ENCODE measurements around the gene GNAO1. TPM values are rescaled to one million over a fixed set of nuclear protein-coding genes. Genes with fewer than 3 reads are reported as not detected.

The GNAO1 gene
- total and polyA plus RNA-seq, 2 of the 13 experiments (the other 11 are each of a cell fraction or from before 2014, with no cell fraction given) = not detected

GRCh38 chr16:56357765-56358322 is 166.6 kb downstream of the GNAO1 start (continued):
- TF ChIP-seq ZIK1 (CRISPR knock-in tag; IDR thresholded peaks at IDR 0.05; ENCODE audit: borderline replicate concordance, low read depth) = peak; percentile 54; the same call in 1 of the 2 replicates
- TF ChIP-seq ZFP91 (CRISPR knock-in tag; IDR thresholded peaks at IDR 0.05; ENCODE audit: borderline replicate concordance) = peak; percentile 77; the same call in 1 of the 2 replicates
- TF ChIP-seq ATF5 (CRISPR knock-in tag; IDR thresholded peaks at IDR 0.05; ENCODE audit: low read depth) = no peak
- no peak for TF ChIP-seq HNRNPH1 (optimal IDR thresholded peaks at IDR 0.05; ENCODE audit: low read depth, low read length)
- TF ChIP-seq RXRB (CRISPR knock-in tag; IDR thresholded peaks at IDR 0.05; ENCODE audit: borderline replicate concordance) = no peak
- peak; percentile 82 for TF ChIP-seq MAX (IDR thresholded peaks at IDR 0.05)
- TF ChIP-seq ASH2L (IDR thresholded peaks at IDR 0.05; ENCODE audit: insufficient read length, low read depth, low read length) = no peak
- peak; percentile 96 for TF ChIP-seq XRCC5 (optimal IDR thresholded peaks at IDR 0.05; ENCODE audit: low read length)
- no peak for TF ChIP-seq NCOA2 (CRISPR knock-in tag; IDR thresholded peaks at IDR 0.05)
- TF ChIP-seq HNRNPL (IDR thresholded peaks at IDR 0.05; ENCODE audit: low read depth, low read length) = peak; percentile 92
- no peak for TF ChIP-seq RFX3 (CRISPR knock-in tag; IDR thresholded peaks at IDR 0.05)
- no peak for TF ChIP-seq EP300 (IDR thresholded peaks at IDR 0.05; ENCODE audit: low read depth in 2 of 2, low read length in 2 of 2)
- TF ChIP-seq EP300 (CRISPR knock-in tag; IDR thresholded peaks at IDR 0.05; ENCODE audit: borderline replicate concordance) = no peak
- no peak for TF ChIP-seq ISX (CRISPR knock-in tag; conservative IDR thresholded peaks at IDR 0.05)
- TF ChIP-seq KDM5A (IDR thresholded peaks at IDR 0.05; ENCODE audit: borderline replicate concordance, low read length) = no peak
- TF ChIP-seq ARNT (IDR thresholded peaks at IDR 0.05) = no peak
- no peak for TF ChIP-seq ZNF260 (CRISPR knock-in tag; IDR thresholded peaks at IDR 0.05; ENCODE audit: borderline replicate concordance, low read depth)
- TF ChIP-seq AKNA (CRISPR knock-in tag; IDR thresholded peaks at IDR 0.05; ENCODE audit: borderline replicate concordance) = no peak
- TF ChIP-seq SRSF9 (IDR thresholded peaks at IDR 0.05; ENCODE audit: borderline replicate concordance, insufficient read depth, low read depth, low read length, poor library complexity, severe bottlenecking) = no peak
- TF ChIP-seq SCMH1 (CRISPR knock-in tag; IDR thresholded peaks at IDR 0.05; ENCODE audit: borderline replicate concordance) = no peak

All from HepG2 (cell line).